H7 (cell line): ENCODE results near the gene ADAMTS19. TPM values are rescaled to one million over a fixed set of nuclear protein-coding genes. Genes with fewer than 3 reads are reported as not detected.

Experiments
- DNase-seq: peaks from one replicate; pipeline ENCODE4 v3.0.0; 2012
- H3K27me3 ChIP-seq: 2 replicates; pipeline ENCODE4 v1.6.0; 2011; ENCODE audit warnings: mild to moderate bottlenecking, low read length; ENCODE audit not compliant: control insufficient read depth, insufficient read depth
- H3K36me3 ChIP-seq: replicated peaks from 2 replicates; pipeline ENCODE4 v1.5.1; 2011; ENCODE audit warnings: low read length; ENCODE audit not compliant: control insufficient read depth, insufficient read depth
- H3K4me3 ChIP-seq: 2 replicates; pipeline ENCODE4 v1.5.1; 2011; ENCODE audit warnings: low read depth, mild to moderate bottlenecking, control low read depth, low read length, moderate library complexity; ENCODE audit not compliant: insufficient read depth
- total RNA-seq: library from RNA; depleted of rRNA; stranded (reverse); fragments of >200 nt; shearing (Covaris generic); gene quantifications from 2 replicates; pipeline ENCODE4 v1.2.3, GENCODE V29; 2014

The ADAMTS19 gene
- total RNA-seq, 1 experiment from 2014 or later = 13.0 TPM

- no peaks in the 10 kb centered on the region for H3K36me3 ChIP-seq
- no peak for DNase-seq
- H3K4me3 ChIP-seq = no peak overlapping the region
- no peaks in the 10 kb centered on the region for H3K27me3 ChIP-seq
Observed at GRCh38 chr5:129716651-129717050, 256.6 kb downstream of the ADAMTS19 start.

GRCh38 chr5:129717751-129718310, 257.7 kb downstream of the ADAMTS19 start:
- no peaks in the 10 kb centered on the region for H3K36me3 ChIP-seq
- no peaks in the 10 kb centered on the region for H3K27me3 ChIP-seq
- DNase-seq = no peak
- H3K4me3 ChIP-seq = no peak overlapping the region

GRCh38 chr5:129718471-129719090, 258.5 kb downstream of the ADAMTS19 start:
- DNase-seq = no peak
- Histone ChIP-seq H3K27me3 (no peaks in the 10 kb centered on the region), H3K36me3 (no peaks in the 10 kb centered on the region), H3K4me3 (no peak overlapping the region)

GRCh38 chr5:129724222-129724621, 264.1 kb downstream of the ADAMTS19 start:
- no peak overlapping the region for H3K4me3 ChIP-seq
- DNase-seq = no peak
- H3K27me3 ChIP-seq = no peaks in the 10 kb centered on the region
- H3K36me3 ChIP-seq = no peaks in the 10 kb centered on the region

- no peak for DNase-seq
- Histone ChIP-seq H3K36me3 (no peaks in the 10 kb centered on the region), H3K4me3 (no peak overlapping the region), H3K27me3 (no peaks in the 10 kb centered on the region)
Observed at GRCh38 chr5:129724647-129725046, 264.5 kb downstream of the ADAMTS19 start.

GRCh38 chr5:129739773-129740172, 279.7 kb downstream of the ADAMTS19 start:
- H3K36me3 ChIP-seq = no peaks in the 10 kb centered on the region
- no peak overlapping the region for H3K4me3 ChIP-seq
- DNase-seq = no peak
- H3K27me3 ChIP-seq = no peaks in the 10 kb centered on the region

- no peaks in the 10 kb centered on the region for H3K36me3 ChIP-seq
- no peak for DNase-seq
- no peaks in the 10 kb centered on the region for H3K27me3 ChIP-seq
- no peak overlapping the region for H3K4me3 ChIP-seq
Observed at GRCh38 chr5:129743541-129744187, 283.6 kb downstream of the ADAMTS19 start.

GRCh38 chr5:129745997-129746396, 285.9 kb downstream of the ADAMTS19 start:
- no peak for DNase-seq
- H3K27me3 ChIP-seq = no peaks in the 10 kb centered on the region
- H3K4me3 ChIP-seq = no peak overlapping the region
- no peaks in the 10 kb centered on the region for H3K36me3 ChIP-seq

GRCh38 chr5:129746876-129747275, 286.8 kb downstream of the ADAMTS19 start:
- no peaks in the 10 kb centered on the region for H3K27me3 ChIP-seq
- no peaks in the 10 kb centered on the region for H3K36me3 ChIP-seq
- H3K4me3 ChIP-seq = no peak overlapping the region
- no peak for DNase-seq

GRCh38 chr5:129747572-129748407, 287.7 kb downstream of the ADAMTS19 start, which contains the start of gene MINAR2:
MINAR2 (plus strand) TSS chr5:129748094; CDS start chr5:129748191, 97 bp downstream.
- no peak within 1 kb of the TSS for H3K4me3 ChIP-seq
- H3K27me3 ChIP-seq = no peaks in the 10 kb centered on the region
- no peaks in the 10 kb centered on the region for H3K36me3 ChIP-seq
- no peak for DNase-seq

- no peak for DNase-seq
- Histone ChIP-seq H3K4me3 (no peak overlapping the region), H3K27me3 (no peaks in the 10 kb centered on the region), H3K36me3 (no peaks in the 10 kb centered on the region)
Observed at GRCh38 chr5:129748913-129749880, 289.1 kb downstream of the ADAMTS19 start.

GRCh38 chr5:129760636-129761325, 300.7 kb downstream of the ADAMTS19 start:
- DNase-seq = no peak
- Histone ChIP-seq H3K36me3 (no peaks in the 10 kb centered on the region), H3K27me3 (no peaks in the 10 kb centered on the region), H3K4me3 (no peak overlapping the region)

- Histone ChIP-seq H3K36me3 (no peaks in the 10 kb centered on the region), H3K4me3 (no peak overlapping the region), H3K27me3 (no peaks in the 10 kb centered on the region)
- no peak for DNase-seq
Observed at GRCh38 chr5:129763651-129764050, 303.6 kb downstream of the ADAMTS19 start.
